ENCODE measurements around the gene CLTB.

The CLTB gene

DNA sequence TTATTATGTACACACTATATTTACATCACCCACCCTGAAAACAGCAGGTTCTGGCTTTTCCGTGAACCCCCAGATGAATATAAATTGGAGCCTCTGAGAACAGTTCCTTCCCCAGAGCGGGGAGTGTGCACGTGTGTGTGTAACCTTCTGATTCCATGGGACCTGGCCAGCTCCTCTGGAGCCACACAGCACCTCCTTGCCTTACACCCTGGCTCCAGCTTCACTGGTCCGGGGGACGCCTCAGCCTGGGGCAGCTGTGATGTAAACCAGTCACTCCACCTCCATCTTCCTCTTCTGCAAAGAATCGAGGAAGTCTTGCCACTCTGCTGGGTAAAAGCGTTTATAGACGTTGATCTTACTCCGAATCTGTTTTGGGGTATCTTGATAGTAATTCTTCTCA, 32.4 kb downstream of the CLTB start:
- DNase-seq (ENCODE audit: extremely low read depth in 1 of 2, low read depth in 1 of 2) = no peak

DNA sequence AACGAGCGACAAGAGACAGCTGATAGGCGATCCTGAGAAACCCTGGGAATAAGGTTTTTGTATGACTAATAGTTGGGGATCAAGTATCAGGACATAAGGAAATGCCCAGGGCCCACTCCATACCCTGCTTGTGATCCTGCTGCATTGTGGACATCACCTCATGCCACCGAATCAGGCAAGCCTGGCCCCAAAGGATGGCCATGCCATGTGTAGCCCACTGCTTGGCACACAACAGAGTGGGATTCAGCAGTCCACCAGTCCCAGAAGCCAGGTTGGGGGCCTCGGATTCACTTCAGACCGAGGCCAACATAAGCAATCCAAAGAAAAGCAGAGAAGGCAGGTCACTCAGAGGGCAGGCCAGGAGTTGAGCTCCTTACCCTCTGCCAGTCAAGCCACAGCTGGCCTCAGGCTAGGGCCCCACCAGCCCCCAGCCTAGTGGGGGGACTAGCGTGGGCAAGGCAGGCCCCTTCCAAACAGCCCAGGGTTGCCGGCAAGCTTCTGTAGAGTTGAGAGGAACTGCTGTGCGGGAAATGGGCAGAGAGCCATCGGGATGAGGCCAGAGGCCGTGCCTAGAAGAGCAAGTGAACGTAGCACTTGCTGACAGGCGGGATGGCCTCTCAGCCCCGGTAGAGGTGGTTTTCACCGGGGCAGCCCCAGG, 33.0 kb downstream of the CLTB start:
- DNase-seq (ENCODE audit: extremely low read depth in 1 of 2, low read depth in 1 of 2) = no peak

DNA sequence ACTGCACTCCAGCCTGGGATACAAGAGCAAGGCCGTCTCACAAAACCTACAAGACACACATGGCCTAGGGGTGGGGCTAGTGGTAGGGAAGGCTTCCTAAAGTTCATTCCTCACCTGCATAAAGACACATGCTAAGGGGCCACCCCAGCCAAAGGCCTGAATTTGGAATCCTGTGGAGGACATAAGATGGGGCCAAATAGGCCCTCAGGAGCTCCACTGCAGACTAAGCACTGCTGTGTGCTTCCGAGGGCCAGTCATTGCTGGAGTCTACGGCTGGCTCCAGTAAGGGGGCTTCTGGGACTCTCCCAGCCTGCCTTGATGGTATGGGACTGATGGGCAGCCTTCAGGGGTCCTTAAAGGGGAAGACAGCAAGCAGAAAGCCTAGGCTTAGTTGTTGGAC, 33.6 kb downstream of the CLTB start:
- DNase-seq (ENCODE audit: extremely low read depth in 1 of 2, low read depth in 1 of 2) = no peak

DNA sequence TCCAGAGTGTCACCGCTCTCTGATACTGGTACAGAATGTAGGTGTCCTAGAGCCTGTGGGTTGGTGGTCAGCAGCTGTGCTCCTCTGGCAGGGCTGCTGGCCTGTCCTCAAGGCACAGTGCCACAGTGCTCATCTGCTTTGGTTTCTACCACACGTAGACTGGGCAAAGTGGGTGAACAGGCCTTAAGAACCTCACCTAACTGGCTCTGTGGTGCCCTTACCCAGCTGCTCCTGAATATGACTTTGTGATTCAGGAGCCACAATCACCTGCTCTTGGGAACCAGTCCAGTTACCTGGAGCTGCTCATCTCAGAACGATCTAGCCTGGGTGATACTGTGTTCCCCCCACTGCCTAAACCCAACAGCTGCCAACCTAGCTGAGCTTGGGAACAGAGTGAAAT, 34.4 kb downstream of the CLTB start:
- DNase-seq (ENCODE audit: extremely low read depth in 1 of 2, low read depth in 1 of 2) = no peak

DNA sequence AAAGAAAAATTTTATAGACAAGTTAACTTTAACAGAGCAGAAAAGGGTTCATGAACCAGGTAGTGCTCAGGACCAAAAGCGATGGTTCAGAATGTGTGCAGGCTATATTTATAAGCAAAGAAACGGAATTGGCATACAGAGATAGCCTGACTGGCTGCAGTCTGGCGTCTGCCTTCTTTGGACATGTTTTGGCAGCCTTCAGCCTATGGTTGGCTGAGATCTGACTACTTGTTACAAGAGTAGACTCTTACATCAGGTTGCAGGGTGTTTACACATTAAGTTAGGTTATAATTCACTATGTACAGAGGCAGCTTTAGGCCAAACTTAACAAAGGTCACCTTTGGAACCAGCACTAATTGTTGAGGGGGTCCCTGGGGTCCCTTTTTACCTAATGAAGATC, 34.9 kb downstream of the CLTB start:
- no peak for DNase-seq (ENCODE audit: extremely low read depth in 1 of 2, low read depth in 1 of 2)

DNA sequence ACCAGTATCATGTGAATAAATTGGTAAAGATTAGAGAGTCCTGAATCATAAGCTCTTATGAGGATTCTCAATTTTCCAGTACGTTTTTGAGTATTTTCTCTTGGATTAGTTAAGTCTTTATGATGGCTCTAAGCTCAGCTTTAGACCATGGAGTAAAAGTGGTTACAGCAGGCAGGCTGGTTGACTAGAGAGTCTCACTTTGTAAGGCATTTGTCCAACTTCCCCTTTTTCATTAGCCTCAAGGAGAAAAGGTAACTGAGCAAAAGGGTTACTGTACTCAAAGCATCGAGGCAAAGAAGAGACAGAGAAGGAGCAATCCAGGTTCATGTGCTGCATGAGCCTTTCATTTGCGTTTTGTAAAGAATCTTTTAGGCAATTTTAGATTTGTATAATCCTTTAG, 36.5 kb downstream of the CLTB start:
- no peak for DNase-seq (ENCODE audit: extremely low read depth in 1 of 2, low read depth in 1 of 2)

DNA sequence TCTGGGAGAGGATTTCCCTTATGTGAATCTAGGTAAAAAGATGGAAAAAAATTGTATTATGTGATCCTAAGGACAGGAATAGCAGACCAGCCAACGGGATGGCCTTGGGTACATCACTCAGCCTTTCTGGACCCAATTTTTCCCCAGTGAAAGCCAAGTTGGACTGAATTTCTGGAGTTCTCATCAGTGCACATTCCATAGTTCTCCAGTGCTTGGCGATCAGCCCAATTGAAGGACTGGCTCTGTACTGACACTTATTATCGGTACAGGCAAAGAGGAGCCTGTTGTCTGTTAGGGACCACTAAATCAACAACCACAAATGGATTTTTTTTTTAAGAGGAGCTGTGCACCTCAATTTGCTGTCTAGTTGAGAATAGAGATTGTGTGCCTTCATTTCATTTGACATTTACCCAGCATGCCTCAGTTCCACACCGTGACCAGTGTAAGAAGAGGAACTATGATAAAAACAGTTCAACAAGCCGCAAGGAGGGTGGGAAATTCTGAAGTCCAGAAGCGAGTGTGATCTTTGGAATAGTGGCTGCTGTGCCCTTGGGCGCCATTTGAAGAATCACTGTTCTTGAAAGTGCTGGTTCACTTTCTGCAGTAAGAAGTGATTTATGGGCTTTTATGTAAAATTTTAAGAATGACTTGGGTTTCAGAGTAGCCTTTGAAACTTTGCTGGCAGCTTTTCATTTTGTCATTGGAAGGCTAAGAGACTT, 43.1 kb downstream of the CLTB start:
- DNase-seq (ENCODE audit: extremely low read depth in 1 of 2, low read depth in 1 of 2) = no peak

DNA sequence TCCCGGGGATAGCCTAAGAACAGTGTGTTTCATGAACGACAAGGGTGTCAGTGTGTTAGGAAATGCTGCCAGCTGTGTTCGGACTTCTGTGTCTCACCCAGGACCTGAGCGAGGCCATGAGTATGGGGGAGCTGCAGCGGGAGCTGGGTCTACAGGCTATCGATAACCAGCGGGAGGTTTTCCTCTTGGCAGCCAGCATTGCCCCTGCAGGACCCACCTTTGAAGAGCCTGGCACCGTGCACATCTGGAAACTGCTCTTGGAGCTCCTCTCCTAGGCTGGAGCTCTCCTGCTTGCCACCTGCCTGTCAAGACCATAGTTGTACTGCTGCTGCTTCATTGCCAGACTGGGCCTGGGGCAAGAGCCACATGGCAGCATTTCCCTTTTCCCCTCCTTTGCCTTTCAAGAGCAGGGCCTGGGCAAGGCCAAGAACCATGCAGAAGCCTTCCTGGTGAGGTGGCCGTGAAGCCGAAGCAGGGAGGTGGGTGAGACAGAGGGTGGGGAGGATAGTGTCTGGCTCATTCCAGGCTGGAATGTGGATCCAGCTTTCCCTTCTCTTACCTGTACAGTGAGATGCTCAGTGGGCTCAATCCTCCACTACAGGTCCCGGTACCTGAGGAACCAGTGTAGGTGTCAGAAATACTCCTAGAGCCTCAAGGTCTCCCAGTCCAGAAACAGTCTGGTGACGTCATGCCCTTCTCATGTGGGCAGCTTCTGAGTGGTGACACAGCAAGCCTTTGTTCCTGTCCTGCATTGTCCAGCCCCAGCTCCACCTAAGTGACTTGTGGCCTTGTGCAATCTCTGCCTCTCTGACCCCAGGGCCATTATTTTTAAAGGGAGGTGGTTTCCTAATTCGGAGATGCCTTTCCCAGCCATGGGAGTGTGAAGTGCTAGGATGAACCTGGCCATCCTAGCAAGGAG, 44.5 kb downstream of the CLTB start:
- no peak for DNase-seq (ENCODE audit: extremely low read depth in 1 of 2, low read depth in 1 of 2)

DNA sequence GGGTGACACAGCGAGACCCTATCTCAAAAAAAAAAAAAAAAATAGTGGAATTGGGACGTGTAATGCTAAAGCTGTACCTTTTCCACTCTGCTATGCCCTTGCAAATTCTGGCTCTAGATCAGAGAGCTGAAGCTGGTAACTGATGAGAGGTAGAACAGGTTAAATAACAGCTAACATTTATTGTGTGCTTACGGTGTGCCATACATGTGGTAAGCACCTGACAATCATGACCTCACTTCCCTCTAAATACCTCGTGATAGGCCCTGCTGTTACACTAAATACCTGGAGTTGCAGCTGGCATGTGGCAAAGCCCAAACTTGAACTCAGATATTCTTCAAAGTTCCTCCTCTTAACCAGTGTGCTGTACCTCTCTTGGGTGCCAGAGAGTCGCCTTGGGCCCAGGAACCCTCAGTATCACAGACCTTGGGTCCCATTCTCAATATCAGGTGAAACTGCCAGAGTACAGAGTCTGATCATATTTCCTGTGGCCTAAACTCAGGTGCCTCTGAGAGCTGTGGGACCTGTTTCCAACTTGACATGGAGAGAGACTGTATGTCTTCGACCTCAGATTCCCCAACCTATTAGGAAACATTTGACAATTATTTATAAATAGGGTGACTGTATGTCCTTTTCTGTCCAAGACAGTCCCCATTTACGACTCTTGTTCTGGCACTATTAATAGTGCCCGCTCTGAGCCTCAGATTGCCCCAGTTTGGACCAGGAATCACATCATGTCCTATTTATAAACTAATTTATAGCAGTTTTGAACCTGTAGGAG, 46.2 kb downstream of the CLTB start:
- DNase-seq (ENCODE audit: extremely low read depth in 1 of 2, low read depth in 1 of 2) = no peak

DNA sequence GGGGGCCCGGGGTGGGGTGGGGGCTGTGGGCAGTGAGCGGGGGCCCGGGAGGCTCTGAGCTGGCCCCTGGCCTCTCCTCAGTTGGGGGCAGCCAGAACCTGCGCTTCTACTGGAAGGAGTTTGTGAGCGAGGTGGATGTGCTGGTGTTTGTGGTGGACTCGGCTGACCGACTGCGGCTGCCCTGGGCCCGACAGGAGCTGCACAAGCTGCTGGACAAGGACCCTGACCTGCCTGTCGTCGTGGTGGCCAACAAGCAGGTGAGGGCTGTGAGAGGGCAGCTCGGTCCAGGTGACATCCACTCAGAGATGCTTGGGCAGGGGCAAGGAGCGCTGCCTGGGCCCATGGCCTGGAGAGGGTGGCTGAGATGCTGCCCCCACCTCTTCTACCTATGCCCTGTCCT, 47.6 kb downstream of the CLTB start:
- no peak for DNase-seq (ENCODE audit: extremely low read depth in 1 of 2, low read depth in 1 of 2)

DNA sequence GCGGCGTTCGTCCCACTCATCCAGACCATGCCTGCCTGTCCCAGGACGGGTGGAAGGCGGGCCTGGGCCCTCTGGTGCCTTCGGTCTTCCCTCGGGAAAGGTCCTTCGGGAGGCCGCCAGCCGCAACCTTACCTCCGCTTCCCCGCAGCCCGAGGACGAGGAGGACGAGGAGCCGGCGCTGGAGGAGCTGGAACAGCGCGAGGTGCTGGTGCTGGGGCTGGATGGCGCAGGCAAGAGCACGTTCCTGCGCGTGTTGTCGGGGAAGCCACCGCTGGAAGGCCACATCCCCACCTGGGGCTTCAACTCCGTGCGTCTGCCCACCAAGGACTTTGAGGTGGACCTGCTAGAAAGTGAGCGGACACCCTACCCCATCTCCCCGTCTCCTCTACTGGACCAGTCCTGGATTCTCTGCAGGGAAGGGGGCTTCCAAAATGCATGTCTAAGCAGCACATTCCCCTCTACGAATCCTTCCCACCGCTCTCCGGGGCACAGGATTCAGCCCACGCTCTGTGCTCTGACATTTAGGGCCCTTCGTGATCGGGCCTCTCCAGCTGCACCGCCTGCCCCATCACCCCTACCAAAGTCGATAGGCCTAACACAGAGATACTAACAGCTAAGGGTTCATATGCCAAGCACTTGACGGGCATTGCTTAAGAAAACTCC, 50.0 kb downstream of the CLTB start:
- DNase-seq (ENCODE audit: extremely low read depth in 1 of 2, low read depth in 1 of 2) = no peak

DNA sequence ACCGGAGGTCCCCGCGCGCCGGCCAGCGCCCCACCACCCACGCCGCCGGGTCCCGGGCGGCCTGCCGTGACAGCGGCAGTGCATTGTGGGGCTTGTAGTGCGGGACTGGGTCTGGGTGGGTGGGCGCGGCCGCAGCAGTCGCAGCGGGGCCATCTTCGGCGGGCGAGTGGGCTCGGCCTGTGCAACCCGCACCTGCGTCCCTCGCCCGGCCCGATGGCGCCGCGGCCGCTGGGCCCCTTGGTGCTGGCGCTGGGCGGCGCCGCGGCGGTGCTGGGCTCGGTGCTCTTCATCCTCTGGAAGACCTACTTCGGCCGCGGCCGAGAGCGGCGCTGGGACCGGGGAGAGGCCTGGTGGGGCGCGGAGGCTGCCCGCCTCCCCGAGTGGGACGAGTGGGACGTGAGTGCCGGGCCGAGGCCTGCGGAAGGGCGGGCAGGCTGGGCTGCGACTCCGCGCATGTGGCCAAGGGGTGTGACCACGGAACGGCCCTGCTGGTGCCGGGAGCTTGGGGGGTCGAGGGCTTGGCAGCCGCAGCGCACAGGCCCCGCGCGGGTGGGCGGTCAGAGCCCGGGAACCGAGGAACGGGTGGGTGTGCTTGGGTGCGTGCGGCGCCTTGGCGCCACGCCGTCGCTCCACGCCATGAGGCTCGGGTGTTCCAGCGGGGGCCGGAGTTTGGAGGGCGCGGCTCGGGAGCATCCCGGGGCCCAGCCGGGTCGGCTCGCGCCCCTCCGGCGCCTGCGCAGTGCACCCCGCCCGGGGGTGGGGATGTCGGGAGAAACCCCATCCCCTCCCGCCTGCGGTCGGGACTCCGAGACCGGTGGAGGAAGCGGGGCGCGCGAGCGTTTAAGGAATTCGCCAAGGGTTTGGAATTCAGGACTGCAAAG, 50.7 kb downstream of the CLTB start, which contains the start of gene ARL10:
ARL10 (plus strand) TSS at position 137 of the 881 bp plus-strand sequence; CDS start at position 214, 77 bp downstream.
- peak in 1 of 2 donors; percentile 27 for DNase-seq (ENCODE audit: extremely low read depth in 1 of 2, low read depth in 1 of 2)

DNA sequence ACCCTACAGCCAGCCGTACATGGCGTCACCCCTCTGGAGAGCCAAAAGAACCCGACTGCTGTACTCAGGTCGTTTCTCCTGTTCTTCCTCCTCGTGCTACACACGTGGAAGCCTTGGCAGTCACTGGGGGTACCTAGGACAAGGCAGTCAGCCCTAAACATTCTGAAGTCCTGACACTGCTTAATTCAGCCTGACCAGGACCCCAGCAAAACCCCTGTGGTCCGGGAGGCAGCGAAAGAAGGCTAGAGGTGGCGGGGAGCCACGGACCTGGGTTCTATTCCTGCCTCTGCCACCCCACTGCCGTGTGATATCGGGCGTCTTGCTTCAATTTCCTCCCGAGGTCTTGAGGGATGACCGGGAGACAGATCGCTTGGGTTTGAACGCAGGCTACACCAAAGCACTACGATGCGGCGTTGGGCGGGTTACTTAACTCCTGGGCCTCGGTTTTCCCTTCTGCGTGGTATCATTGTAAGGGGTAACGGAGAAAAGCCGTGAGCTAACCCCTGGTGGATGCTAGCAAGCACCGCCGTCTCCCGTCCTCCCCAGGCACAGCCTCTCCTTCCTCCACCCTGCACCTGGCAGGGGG, 51.5 kb downstream of the CLTB start:
- no peak for DNase-seq (ENCODE audit: extremely low read depth in 1 of 2, low read depth in 1 of 2)

DNA sequence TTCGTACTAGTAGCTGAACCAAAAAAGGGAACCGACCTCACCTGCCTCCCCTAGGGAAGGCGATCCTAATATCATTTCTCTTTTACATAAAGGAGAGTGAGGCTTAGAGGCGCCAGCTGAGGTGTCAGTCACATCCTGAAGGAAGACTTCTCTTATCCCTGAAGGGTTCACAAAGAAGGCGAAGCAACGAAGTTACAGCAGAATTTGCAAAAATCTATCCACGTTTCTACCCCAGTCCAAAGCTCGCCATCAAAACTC, 54.2 kb downstream of the CLTB start:
- no peak for DNase-seq (ENCODE audit: extremely low read depth in 1 of 2, low read depth in 1 of 2)

DNA sequence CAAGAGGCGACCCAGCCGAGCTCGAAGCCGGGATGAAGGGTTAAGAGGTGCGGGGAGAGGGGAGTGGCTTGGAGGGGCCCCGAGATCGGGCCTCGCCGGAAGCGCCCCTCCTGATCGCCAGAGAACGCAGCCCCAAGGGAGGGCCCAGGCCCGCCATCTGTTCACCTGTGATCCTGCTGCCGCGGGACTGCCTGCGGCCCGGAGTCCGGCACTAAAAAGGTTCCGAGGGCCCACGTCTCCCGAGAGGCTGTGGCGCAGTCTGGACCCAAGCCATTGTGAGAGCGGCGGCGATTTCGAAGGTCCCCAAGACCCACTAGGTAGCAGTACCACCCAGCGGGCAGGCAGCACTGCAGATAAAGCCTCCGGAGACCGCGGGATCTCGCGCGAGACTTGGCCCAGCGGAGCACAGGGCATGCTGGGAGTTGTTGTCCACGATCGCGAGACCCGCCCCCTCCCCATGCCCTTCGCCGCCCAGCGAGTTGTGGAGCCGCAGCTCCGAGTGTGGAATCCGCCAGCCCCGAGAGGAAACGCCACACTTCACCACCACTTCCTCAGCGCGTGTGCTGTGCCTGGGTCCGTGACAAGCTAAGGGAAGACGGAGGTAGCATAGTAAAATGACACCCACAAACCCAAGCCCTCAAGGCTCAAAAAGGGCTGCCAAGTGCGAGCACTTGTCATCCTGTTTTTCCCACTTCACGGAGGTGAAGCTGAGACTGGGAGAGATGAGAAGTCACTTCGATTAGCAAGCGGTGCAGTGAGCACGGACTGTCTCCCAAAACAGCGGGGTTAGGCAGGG, 54.7 kb downstream of the CLTB start, which contains the start of gene KIAA1191:
KIAA1191 (minus strand) TSS at position 328 of the 796 bp plus-strand sequence. CDS start 2,256 bp downstream, outside the sequence.
- DNase-seq (ENCODE audit: extremely low read depth in 1 of 2, low read depth in 1 of 2) = peak; percentile 81 to 90

DNA sequence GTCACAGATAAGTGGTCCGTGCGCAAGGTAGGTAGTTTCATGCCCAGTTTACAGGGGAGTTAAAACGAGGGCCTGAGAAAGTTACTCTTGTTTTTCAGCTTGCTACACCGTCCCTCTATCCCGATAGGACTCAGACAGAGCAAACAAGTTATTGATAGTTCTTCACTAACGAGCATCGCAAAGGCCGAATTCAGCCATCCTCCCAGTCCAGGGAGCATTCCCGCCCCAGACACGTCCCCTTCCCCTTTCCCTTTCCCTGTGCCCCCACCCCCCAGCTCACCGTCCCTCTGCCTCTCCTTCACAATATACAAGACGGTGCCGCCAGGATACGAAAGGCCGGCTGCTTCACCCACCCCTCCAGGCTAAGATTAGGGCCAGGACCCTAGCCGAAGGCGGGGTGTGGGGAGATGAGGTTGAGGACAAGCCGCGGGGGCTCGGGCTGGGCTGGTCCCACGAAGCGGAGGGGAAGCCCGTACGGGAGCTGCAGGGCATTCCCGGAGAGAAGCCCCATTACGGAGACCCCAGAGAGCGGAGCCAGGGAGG, 55.4 kb downstream of the CLTB start:
- DNase-seq (ENCODE audit: extremely low read depth in 1 of 2, low read depth in 1 of 2) = no peak

DNA sequence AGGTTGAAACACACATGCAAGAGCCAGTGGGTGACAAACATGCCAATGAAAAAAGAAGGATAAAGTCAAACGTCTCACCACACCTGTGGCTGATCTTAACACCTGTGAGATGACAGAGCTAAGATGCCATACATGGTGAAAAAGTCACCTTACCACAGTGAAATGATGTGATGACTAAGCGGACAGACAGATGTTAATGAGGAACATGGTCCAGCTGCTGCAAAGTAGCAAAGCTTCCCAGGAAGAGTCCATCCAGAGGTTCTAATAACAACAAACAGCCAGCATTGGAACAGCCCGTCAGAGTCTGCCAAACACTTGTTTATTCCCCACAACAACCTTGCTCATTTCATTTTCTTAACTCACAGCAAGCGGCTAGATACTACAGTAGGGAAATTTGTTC, 56.7 kb downstream of the CLTB start:
- DNase-seq (ENCODE audit: extremely low read depth in 1 of 2, low read depth in 1 of 2) = no peak

DNA sequence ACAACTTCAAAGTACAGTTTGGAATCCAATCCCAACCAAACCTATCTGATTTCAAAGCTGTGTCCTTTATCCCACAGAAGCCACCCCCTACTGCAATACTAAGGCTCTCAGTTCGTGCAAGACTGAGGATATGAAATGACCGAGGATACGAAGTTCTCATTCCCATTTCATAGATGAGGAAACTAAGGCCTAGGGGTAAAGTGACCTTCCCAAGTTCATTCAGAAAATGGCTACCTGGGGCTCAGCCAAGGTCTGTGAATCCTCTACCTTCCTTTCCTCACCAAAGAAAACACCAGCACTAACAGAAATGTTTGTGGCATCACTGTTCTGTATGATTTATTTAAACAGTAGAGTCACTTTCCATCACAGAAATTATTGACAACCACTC, 60.2 kb downstream of the CLTB start:
- DNase-seq (ENCODE audit: extremely low read depth in 1 of 2, low read depth in 1 of 2) = no peak

Measured in activated CD8-positive, alpha-beta memory T cell treated with anti-CD3 and anti-CD28 coated beads for 1 hour (primary cell).